SK-N-SH treated with all-trans-retinoic acid at 6 μM for 48 hours (cell line): ENCODE results near the gene KCTD3.

Experiments used
- BACH2 ChIP-seq: fragments of 250-450 bp; sonication (Bioruptor Pico); IDR thresholded peaks from 2 replicates; pipeline ENCODE4 v1.9.0; 2021; ENCODE audit warnings: mild to moderate bottlenecking, borderline replicate concordance
- CREB5 ChIP-seq: fragments of 250-450 bp; sonication (Bioruptor Pico); IDR thresholded peaks from 2 replicates; pipeline ENCODE4 v1.5.1; 2020; ENCODE audit warnings: low read depth, mild to moderate bottlenecking, moderate library complexity
- GLIS3 ChIP-seq: fragments of 250-450 bp; sonication (Bioruptor Pico); IDR thresholded peaks from 2 replicates; pipeline ENCODE4 v1.5.0; 2020; ENCODE audit warnings: mild to moderate bottlenecking, moderate library complexity
- PATZ1 ChIP-seq: fragments of 250-450 bp; sonication (Bioruptor Pico); IDR thresholded peaks from 2 replicates; pipeline ENCODE4 v1.8.0; 2020; ENCODE audit warnings: mild to moderate bottlenecking, moderate library complexity, borderline replicate concordance
- POU6F1 ChIP-seq: fragments of 250-450 bp; sonication (Bioruptor Pico); IDR thresholded peaks from 2 replicates; pipeline ENCODE4 v1.8.0; 2021; ENCODE audit warnings: low read depth, mild to moderate bottlenecking, moderate library complexity, borderline replicate concordance
- PPARA ChIP-seq: fragments of 250-450 bp; sonication (Bioruptor Pico); IDR thresholded peaks from 2 replicates; pipeline ENCODE4 v1.5.0; 2020; ENCODE audit warnings: mild to moderate bottlenecking, borderline replicate concordance
- TOX ChIP-seq: fragments of 250-450 bp; sonication (Bioruptor Pico); IDR thresholded peaks from 2 replicates; pipeline ENCODE4 v1.8.0; 2021; ENCODE audit warnings: mild to moderate bottlenecking, moderate library complexity, borderline replicate concordance
- ZFP3 ChIP-seq: fragments of 250-450 bp; sonication (Bioruptor Pico); IDR thresholded peaks from 2 replicates; pipeline ENCODE4 v1.5.0; 2020; ENCODE audit warnings: mild to moderate bottlenecking, moderate library complexity
- ZNF565 ChIP-seq: fragments of 450-650 bp; formaldehyde crosslinking; conservative IDR thresholded peaks from 2 replicates; pipeline ENCODE4 v1.5.0; 2020; ENCODE audit warnings: low read depth, mild to moderate bottlenecking, moderate library complexity

GRCh38 chr1:215606036-215606435 lies 38.9 kb downstream of the KCTD3 start:
- TF ChIP-seq ZFP3 (CRISPR knock-in tag) = no peak
- no peak for TF ChIP-seq GLIS3 (CRISPR knock-in tag)
- no peak for TF ChIP-seq PPARA
- no peak for TF ChIP-seq CREB5 (CRISPR knock-in tag)
- no peak for TF ChIP-seq TOX (CRISPR knock-in tag)
- TF ChIP-seq POU6F1 = no peak
- TF ChIP-seq PATZ1 (CRISPR knock-in tag) = no peak
- no peak for TF ChIP-seq ZNF565
- no peak for TF ChIP-seq BACH2 (CRISPR knock-in tag)
